GM12878 (cell line): ENCODE measurements around the gene MOB2.

Experiments used
- BCL11A ChIP-seq: IDR thresholded peaks from 2 replicates; pipeline ENCODE4 v1.6.1; 2011; ENCODE audit warnings: low read depth, low read length
- EZH2 ChIP-seq: IDR thresholded peaks from 2 replicates; pipeline ENCODE4 v1.6.1; 2012; ENCODE audit warnings: low read depth, mild to moderate bottlenecking, control low read depth, inconsistent platforms, low read length, borderline replicate concordance; ENCODE audit not compliant: control insufficient read depth
- POLR2A ChIP-seq: IDR thresholded peaks from 2 replicates; pipeline ENCODE4 v1.6.1; 2011; ENCODE audit warnings: low read depth, mild to moderate bottlenecking, low read length
- SMC3 ChIP-seq: IDR thresholded peaks from 2 replicates; pipeline ENCODE4 v1.6.1; 2011; ENCODE audit warnings: low read length, improper control_type of control experiment, borderline replicate concordance
- TF ChIP-seq, protein P1 (sequence below), 3 experiments: IDR thresholded peaks in 2 of 3; conservative IDR thresholded peaks in 1 of 3; 2 replicates each; pipeline ENCODE4 v1.5.1; 2011; ENCODE audit warnings: low read depth in 3 of 3, low read length in 3 of 3, mild to moderate bottlenecking in 3 of 3, control low read depth in 2 of 3, moderate library complexity in 2 of 3, inconsistent platforms in 1 of 3, mixed read lengths in 1 of 3; ENCODE audit not compliant: control insufficient read depth in 2 of 3, insufficient read depth in 1 of 3; ENCODE audit errors: extremely low read depth in 1 of 3

GRCh38 chr11:1511937-1512496, 25.4 kb upstream of the MOB2 start:
- TF ChIP-seq EZH2: no peak
- TF ChIP-seq POLR2A: no peak
- TF ChIP-seq, protein P1, sequence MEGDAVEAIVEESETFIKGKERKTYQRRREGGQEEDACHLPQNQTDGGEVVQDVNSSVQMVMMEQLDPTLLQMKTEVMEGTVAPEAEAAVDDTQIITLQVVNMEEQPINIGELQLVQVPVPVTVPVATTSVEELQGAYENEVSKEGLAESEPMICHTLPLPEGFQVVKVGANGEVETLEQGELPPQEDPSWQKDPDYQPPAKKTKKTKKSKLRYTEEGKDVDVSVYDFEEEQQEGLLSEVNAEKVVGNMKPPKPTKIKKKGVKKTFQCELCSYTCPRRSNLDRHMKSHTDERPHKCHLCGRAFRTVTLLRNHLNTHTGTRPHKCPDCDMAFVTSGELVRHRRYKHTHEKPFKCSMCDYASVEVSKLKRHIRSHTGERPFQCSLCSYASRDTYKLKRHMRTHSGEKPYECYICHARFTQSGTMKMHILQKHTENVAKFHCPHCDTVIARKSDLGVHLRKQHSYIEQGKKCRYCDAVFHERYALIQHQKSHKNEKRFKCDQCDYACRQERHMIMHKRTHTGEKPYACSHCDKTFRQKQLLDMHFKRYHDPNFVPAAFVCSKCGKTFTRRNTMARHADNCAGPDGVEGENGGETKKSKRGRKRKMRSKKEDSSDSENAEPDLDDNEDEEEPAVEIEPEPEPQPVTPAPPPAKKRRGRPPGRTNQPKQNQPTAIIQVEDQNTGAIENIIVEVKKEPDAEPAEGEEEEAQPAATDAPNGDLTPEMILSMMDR (IDR thresholded peaks at IDR 0.05 in 2 of 3, conservative IDR thresholded peaks at IDR 0.05 in 1 of 3; ENCODE audit: control insufficient read depth in 2 of 3, extremely low read depth in 1 of 3, insufficient read depth in 1 of 3, low read depth in 3 of 3, low read length in 3 of 3): no peak
- no peak for TF ChIP-seq SMC3
- no peak for TF ChIP-seq BCL11A
